ENCODE results near the gene STK24.
"Not testable (repeated sequence)": the region's sequence is repeated elsewhere in the genome, so short reads cannot be mapped to it uniquely, and the experiment has no call there.

Gene STK24

GRCh38 chr13:98581971-98582702 is 5.2 kb upstream of the STK24 start:
- peak; percentile 98 for DNase-seq

- DNase-seq = no peak
These were observed 4.5 kb upstream of the STK24 start for GRCh38 chr13:98581381-98581780.

- DNase-seq = no peak
These were observed 3.5 kb upstream of the STK24 start for GRCh38 chr13:98580420-98580819.

GRCh38 chr13:98577836-98578285 is 954 bp upstream of the STK24 start:
- DNase-seq = no peak

- DNase-seq = no peak
These were observed 534 bp downstream of the STK24 start for GRCh38 chr13:98576200-98576945.

GRCh38 chr13:98575904-98576199 is 1.1 kb downstream of the STK24 start:
- no peak for DNase-seq

- DNase-seq = peak; percentile 27
These were observed 1.7 kb downstream of the STK24 start for GRCh38 chr13:98575009-98575903.

GRCh38 chr13:98571955-98572662 is 4.8 kb downstream of the STK24 start:
- DNase-seq = peak; percentile 88

GRCh38 chr13:98570929-98571372 is 6.0 kb downstream of the STK24 start:
- peak; percentile 96 for DNase-seq

GRCh38 chr13:98569494-98570367 is 7.2 kb downstream of the STK24 start:
- not testable (repeated sequence) for DNase-seq

- DNase-seq = no peak
These were observed 8.0 kb downstream of the STK24 start for GRCh38 chr13:98568918-98569317.

- no peak for DNase-seq
These were observed 9.8 kb downstream of the STK24 start for GRCh38 chr13:98567140-98567539.

- no peak for DNase-seq
These were observed 11.0 kb downstream of the STK24 start for GRCh38 chr13:98565726-98566565.

GRCh38 chr13:98564204-98564603 is 12.7 kb downstream of the STK24 start:
- no peak for DNase-seq

- DNase-seq = no peak
These were observed 13.8 kb downstream of the STK24 start for GRCh38 chr13:98563071-98563470.

- DNase-seq = no peak
These were observed 17.7 kb downstream of the STK24 start for GRCh38 chr13:98559169-98559568.

- DNase-seq = no peak
These were observed 18.7 kb downstream of the STK24 start for GRCh38 chr13:98557937-98558792.

GRCh38 chr13:98556968-98557631 is 19.8 kb downstream of the STK24 start:
- DNase-seq = no peak

GRCh38 chr13:98556142-98556816 is 20.6 kb downstream of the STK24 start:
- no peak for DNase-seq

All from DMS79 (cell line).